Measurements from ENCODE around the gene ZDHHC11B.
"Not testable (repeated sequence)": the region's sequence is repeated elsewhere in the genome, so short reads cannot be mapped to it uniquely, and the experiment has no call there.

Gene ZDHHC11B

DNA sequence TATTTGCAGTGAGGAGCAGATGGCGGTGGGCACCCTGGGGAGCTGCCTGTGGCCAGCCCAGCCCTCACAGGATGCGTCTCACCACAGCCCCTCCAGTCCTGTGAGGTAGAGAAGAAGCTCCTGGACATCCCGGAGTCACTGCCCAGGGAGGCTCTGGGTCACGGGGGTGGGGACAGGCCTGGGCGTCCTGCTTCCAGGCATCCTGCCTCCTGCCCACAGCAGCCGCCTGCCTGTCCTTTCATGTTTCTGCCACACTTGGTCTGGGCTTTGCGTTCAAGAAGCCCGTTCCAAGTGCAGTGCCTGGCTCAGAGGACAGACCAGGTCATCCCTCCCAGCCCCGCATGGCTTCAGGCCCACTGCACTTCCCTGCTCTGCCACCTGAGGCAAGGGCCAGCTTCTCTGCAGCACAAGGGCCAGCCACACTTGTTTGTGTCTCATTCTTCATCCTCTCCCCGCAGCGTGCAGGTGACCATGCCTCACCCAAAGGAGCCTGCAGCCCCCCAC lies 38.2 kb downstream of the ZDHHC11B start:
- H2AFZ ChIP-seq (ENCODE audit: low read length), result no peak overlapping the region
- no peaks in the 10 kb centered on the region for H3F3A ChIP-seq (ENCODE audit: low read depth)
- H3K4me1 ChIP-seq (ENCODE audit: insufficient read depth, low read length, poor library complexity, severe bottlenecking), result no peaks in the 10 kb centered on the region
- no peaks in the 10 kb centered on the region for H3K36me3 ChIP-seq (ENCODE audit: insufficient read depth, low read length)
- H3K4me2 ChIP-seq (ENCODE audit: low read depth, low read length, poor library complexity, severe bottlenecking), result no peak overlapping the region
- H4K20me1 ChIP-seq (ENCODE audit: insufficient read depth, low read length, poor library complexity, severe bottlenecking), result no peaks in the 10 kb centered on the region
- H3K9ac ChIP-seq (ENCODE audit: low read depth, low read length, poor library complexity, severe bottlenecking), result no peak overlapping the region
- no peaks in the 10 kb centered on the region for H3K79me2 ChIP-seq (ENCODE audit: insufficient read depth, low read length)
- no peaks in the 10 kb centered on the region for H3K9me2 ChIP-seq (replicated peaks; ENCODE audit: low read depth, low read length)
- no peaks in the 10 kb centered on the region for H3K27me3 ChIP-seq (ENCODE audit: insufficient read depth, low read length, poor library complexity, severe bottlenecking)
- no peak overlapping the region for H3K4me3 ChIP-seq (ENCODE audit: low read length, poor library complexity, severe bottlenecking)
- H3K9me3 ChIP-seq (ENCODE audit: insufficient read depth, low read depth, low read length), result no peaks in the 10 kb centered on the region
- no peak for TF ChIP-seq EZH2phosphoT487 (IDR thresholded peaks at IDR 0.05; ENCODE audit: borderline replicate concordance)
- TF ChIP-seq, protein P1, sequence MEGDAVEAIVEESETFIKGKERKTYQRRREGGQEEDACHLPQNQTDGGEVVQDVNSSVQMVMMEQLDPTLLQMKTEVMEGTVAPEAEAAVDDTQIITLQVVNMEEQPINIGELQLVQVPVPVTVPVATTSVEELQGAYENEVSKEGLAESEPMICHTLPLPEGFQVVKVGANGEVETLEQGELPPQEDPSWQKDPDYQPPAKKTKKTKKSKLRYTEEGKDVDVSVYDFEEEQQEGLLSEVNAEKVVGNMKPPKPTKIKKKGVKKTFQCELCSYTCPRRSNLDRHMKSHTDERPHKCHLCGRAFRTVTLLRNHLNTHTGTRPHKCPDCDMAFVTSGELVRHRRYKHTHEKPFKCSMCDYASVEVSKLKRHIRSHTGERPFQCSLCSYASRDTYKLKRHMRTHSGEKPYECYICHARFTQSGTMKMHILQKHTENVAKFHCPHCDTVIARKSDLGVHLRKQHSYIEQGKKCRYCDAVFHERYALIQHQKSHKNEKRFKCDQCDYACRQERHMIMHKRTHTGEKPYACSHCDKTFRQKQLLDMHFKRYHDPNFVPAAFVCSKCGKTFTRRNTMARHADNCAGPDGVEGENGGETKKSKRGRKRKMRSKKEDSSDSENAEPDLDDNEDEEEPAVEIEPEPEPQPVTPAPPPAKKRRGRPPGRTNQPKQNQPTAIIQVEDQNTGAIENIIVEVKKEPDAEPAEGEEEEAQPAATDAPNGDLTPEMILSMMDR (conservative IDR thresholded peaks at IDR 0.05; ENCODE audit: low read length), result no peak

DNA sequence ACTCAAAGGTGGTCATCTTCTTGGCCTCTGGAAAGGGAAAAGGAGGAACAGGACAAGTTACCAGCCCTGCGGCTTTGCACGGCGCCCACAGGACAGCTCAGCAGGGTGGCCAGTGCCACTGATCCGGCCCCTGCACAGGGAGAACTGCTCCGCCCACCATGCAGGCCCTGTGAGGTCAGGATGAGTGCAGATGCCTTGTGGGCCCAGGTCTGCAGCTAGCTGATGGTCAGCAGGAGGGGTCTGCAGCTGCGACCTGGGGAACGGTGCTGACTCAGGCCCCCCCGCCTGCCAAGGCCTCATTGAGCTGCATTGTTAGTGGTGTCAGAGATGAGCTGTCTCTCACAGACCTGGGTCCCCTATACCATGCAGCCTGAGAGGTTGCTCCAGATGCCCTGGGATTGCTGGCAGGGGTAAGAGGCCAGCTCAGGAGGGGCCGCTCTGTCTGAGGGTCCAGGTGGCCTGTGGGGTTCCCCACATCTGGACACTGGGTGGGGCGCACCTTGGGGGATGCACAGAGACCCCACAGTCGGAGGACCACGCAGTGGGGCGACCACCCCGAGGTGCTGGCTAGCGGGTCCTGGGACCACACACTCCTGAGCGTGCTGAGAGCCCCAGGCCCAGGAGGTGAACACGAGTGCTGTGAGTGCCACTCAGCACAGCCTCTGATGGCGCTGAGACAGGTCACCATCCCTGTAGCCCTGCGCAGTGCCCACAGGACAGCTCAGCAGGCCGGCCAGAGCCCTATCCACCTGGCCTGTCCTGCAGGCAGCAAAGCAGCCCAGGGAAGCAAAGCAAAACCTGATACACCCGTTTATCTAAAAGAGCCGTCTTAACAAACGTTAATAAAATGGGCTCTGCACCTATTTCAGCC lies 39.0 kb downstream of the ZDHHC11B start:
- H3K4me3 ChIP-seq (ENCODE audit: low read length, poor library complexity, severe bottlenecking); H3K9me3 ChIP-seq (ENCODE audit: insufficient read depth, low read depth, low read length); H2AFZ ChIP-seq (ENCODE audit: low read length); H3K9me2 ChIP-seq (replicated peaks; ENCODE audit: low read depth, low read length); H3K4me2 ChIP-seq (ENCODE audit: low read depth, low read length, poor library complexity, severe bottlenecking); H3K27me3 ChIP-seq (ENCODE audit: insufficient read depth, low read length, poor library complexity, severe bottlenecking); H3K4me1 ChIP-seq (ENCODE audit: insufficient read depth, low read length, poor library complexity, severe bottlenecking); H3F3A ChIP-seq (ENCODE audit: low read depth); H4K20me1 ChIP-seq (ENCODE audit: insufficient read depth, low read length, poor library complexity, severe bottlenecking); H3K79me2 ChIP-seq (ENCODE audit: insufficient read depth, low read length); H3K9ac ChIP-seq (ENCODE audit: low read depth, low read length, poor library complexity, severe bottlenecking); H3K36me3 ChIP-seq (ENCODE audit: insufficient read depth, low read length): not testable (repeated sequence)

DNA sequence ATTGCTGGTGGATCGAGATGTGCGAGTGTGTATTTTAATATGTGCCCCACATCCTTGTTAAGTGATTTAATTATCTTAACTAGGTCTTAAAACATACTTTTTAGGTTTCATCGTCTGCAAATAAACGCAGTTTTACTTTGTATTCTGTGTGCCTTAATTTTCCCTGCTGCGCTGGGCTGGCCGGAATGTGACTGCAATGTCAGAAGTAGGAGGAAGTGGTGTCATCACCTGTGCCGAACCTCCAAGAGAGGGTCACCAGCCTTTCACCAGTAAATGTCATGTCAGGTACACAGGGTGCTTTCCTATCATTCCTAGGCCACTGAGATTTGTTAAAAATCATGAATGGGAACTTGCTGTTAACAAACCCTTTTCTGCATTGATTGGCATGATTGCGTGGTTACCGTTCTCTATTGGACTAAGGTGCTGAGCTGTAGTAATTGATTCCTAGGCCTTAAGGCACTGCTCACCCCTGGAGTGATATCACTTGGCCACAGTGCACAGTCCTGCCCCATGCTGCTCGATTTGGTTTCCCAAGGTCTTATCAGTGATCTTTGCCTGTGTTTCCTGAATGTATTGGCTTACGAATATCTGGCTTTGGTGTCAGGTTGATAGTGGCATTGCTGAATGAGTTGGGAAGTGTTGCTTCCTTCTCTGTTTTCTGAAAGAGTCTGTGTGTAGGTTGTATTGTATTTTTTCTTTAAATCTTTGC lies 40.7 kb downstream of the ZDHHC11B start:
- not testable (repeated sequence) for H3K9ac ChIP-seq (ENCODE audit: low read depth, low read length, poor library complexity, severe bottlenecking); H4K20me1 ChIP-seq (ENCODE audit: insufficient read depth, low read length, poor library complexity, severe bottlenecking); H3K36me3 ChIP-seq (ENCODE audit: insufficient read depth, low read length); H3K9me2 ChIP-seq (replicated peaks; ENCODE audit: low read depth, low read length); H3K79me2 ChIP-seq (ENCODE audit: insufficient read depth, low read length); H3F3A ChIP-seq (ENCODE audit: low read depth); H3K4me3 ChIP-seq (ENCODE audit: low read length, poor library complexity, severe bottlenecking); H3K27me3 ChIP-seq (ENCODE audit: insufficient read depth, low read length, poor library complexity, severe bottlenecking); H3K4me2 ChIP-seq (ENCODE audit: low read depth, low read length, poor library complexity, severe bottlenecking); H2AFZ ChIP-seq (ENCODE audit: low read length); H3K4me1 ChIP-seq (ENCODE audit: insufficient read depth, low read length, poor library complexity, severe bottlenecking); H3K9me3 ChIP-seq (ENCODE audit: insufficient read depth, low read depth, low read length)

DNA sequence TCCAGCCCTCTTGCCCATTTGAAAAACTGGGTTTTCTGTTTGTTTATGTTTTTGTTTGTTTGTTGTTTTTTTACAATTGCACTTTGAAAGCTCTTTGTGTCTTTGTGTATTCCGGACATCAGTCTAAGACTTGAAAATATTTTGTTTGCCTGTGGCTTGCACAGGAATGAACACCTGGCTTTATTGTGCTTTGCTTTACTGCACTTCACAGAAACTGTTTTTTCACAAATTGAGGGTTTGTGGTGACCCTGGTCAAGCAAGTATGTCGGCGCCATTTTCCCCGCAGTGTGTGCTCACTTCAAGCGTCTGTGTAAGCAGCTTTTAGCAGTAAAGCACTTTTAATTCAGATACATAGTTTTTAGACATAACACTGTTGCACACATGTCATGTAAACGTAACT lies 42.3 kb downstream of the ZDHHC11B start:
- not testable (repeated sequence) for H3K36me3 ChIP-seq (ENCODE audit: insufficient read depth, low read length); H4K20me1 ChIP-seq (ENCODE audit: insufficient read depth, low read length, poor library complexity, severe bottlenecking); H3K79me2 ChIP-seq (ENCODE audit: insufficient read depth, low read length); H3K9ac ChIP-seq (ENCODE audit: low read depth, low read length, poor library complexity, severe bottlenecking); H3K4me2 ChIP-seq (ENCODE audit: low read depth, low read length, poor library complexity, severe bottlenecking); H3K9me3 ChIP-seq (ENCODE audit: insufficient read depth, low read depth, low read length); H3F3A ChIP-seq (ENCODE audit: low read depth); H2AFZ ChIP-seq (ENCODE audit: low read length); H3K27me3 ChIP-seq (ENCODE audit: insufficient read depth, low read length, poor library complexity, severe bottlenecking); H3K4me1 ChIP-seq (ENCODE audit: insufficient read depth, low read length, poor library complexity, severe bottlenecking); H3K4me3 ChIP-seq (ENCODE audit: low read length, poor library complexity, severe bottlenecking); H3K9me2 ChIP-seq (replicated peaks; ENCODE audit: low read depth, low read length)

DNA sequence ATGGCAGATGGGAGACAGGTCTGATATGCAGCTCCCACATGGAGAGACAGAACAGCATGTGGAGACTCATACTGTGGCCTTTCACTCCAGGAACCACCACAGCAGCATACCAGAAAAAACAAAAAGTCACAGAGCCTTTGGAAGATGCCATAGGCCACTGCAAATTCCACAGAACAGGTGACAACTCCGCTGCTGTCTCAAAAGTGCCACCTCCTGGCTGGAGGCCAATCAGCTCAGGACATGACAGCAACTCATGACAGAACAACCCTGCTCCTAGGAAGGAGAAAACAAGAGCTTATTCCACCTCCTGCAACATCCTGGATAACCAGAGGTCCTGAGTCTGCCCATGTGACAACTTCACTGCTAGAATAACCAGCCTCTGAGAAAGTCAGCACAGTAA lies 50.4 kb downstream of the ZDHHC11B start:
- H3F3A ChIP-seq (ENCODE audit: low read depth); H3K36me3 ChIP-seq (ENCODE audit: insufficient read depth, low read length); H3K4me3 ChIP-seq (ENCODE audit: low read length, poor library complexity, severe bottlenecking); H3K27me3 ChIP-seq (ENCODE audit: insufficient read depth, low read length, poor library complexity, severe bottlenecking); H4K20me1 ChIP-seq (ENCODE audit: insufficient read depth, low read length, poor library complexity, severe bottlenecking); H3K4me2 ChIP-seq (ENCODE audit: low read depth, low read length, poor library complexity, severe bottlenecking); H3K79me2 ChIP-seq (ENCODE audit: insufficient read depth, low read length); H2AFZ ChIP-seq (ENCODE audit: low read length); H3K9me2 ChIP-seq (replicated peaks; ENCODE audit: low read depth, low read length); H3K9me3 ChIP-seq (ENCODE audit: insufficient read depth, low read depth, low read length); H3K4me1 ChIP-seq (ENCODE audit: insufficient read depth, low read length, poor library complexity, severe bottlenecking); H3K9ac ChIP-seq (ENCODE audit: low read depth, low read length, poor library complexity, severe bottlenecking): not testable (repeated sequence)

DNA sequence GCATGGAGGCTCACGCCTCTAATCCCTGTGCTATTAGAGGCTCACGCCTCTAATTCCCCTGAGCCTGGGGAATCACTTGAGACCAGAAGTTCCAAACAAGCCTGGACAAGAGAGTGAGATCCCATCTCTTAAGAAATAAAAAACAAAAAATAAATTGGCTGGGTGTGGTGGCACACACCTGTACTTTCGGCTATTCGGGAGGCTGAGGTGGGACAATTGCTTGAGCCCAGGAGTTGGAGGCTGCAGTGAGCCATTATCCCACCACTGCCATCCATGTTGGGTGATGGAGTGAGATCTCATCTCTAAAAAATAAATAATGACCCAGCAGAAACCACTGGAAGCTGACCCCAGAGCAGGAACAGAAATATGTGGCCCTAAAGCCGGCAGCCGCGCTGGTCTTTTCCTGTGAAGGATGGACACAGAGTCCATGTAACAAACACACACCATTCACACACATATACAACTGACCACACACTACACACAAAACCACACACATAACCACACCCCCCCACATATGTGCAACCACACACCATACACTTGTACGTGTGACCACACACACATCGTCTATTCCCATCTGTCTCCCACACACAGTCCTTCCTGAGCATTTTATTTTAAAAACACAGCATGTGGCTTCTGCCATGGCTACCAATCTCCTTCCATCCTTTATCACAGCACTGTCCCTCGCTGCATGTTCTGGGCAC lies 51.6 kb downstream of the ZDHHC11B start:
- not testable (repeated sequence) for H3F3A ChIP-seq (ENCODE audit: low read depth); H3K9ac ChIP-seq (ENCODE audit: low read depth, low read length, poor library complexity, severe bottlenecking); H3K4me3 ChIP-seq (ENCODE audit: low read length, poor library complexity, severe bottlenecking); H3K4me2 ChIP-seq (ENCODE audit: low read depth, low read length, poor library complexity, severe bottlenecking); H3K36me3 ChIP-seq (ENCODE audit: insufficient read depth, low read length); H3K79me2 ChIP-seq (ENCODE audit: insufficient read depth, low read length); H2AFZ ChIP-seq (ENCODE audit: low read length); H4K20me1 ChIP-seq (ENCODE audit: insufficient read depth, low read length, poor library complexity, severe bottlenecking); H3K9me3 ChIP-seq (ENCODE audit: insufficient read depth, low read depth, low read length); H3K9me2 ChIP-seq (replicated peaks; ENCODE audit: low read depth, low read length); H3K4me1 ChIP-seq (ENCODE audit: insufficient read depth, low read length, poor library complexity, severe bottlenecking); H3K27me3 ChIP-seq (ENCODE audit: insufficient read depth, low read length, poor library complexity, severe bottlenecking)

Data from Loucy (cell line).